Activated CD4-positive, alpha-beta T cell treated with anti-CD3 and anti-CD28 coated beads for 36 hours (primary cell): ENCODE results near the gene SPRYD3. TPM values are rescaled to one million over a fixed set of nuclear protein-coding genes. Genes with fewer than 3 reads are reported as not detected.
"Not testable (repeated sequence)": the region's sequence is repeated elsewhere in the genome, so short reads cannot be mapped to it uniquely, and the experiment has no call there.

Experiments used
- ATAC-seq: fragments of 200-7000 bp; cut with Tn5 transposase; one replicate; pipeline ENCODE4 v1.10.0; 2021; ENCODE audit warnings: mild to moderate bottlenecking, moderate library complexity
- CTCF ChIA-PET: fragments of 350-600 bp; sonication (Branson Sonifier 250); formaldehyde crosslinking; loops from one replicate; lab custom pipeline; 2021; ENCODE audit warnings: antibody characterized with exemption; lab: Charles Lee
- POLR2A ChIA-PET: fragments of 350-600 bp; sonication (Branson Sonifier 250); formaldehyde crosslinking; loops from one replicate; lab custom pipeline; 2021; ENCODE audit warnings: antibody characterized with exemption, inconsistent platforms; lab: Charles Lee
- DNase-seq: peaks from one replicate; pipeline ENCODE4 v3.0.0-alpha.2; 2020
- H3K27ac Mint-ChIP-seq: one replicate; pipeline ENCODE4 v1.8.0; 2021; ENCODE audit warnings: mixed read lengths
- H3K27me3 Mint-ChIP-seq: one replicate; pipeline ENCODE4 v1.8.0; 2021; ENCODE audit warnings: mixed read lengths
- H3K36me3 Mint-ChIP-seq: one replicate; pipeline ENCODE4 v1.8.0; 2021; ENCODE audit warnings: low read depth, mixed read lengths
- H3K4me1 Mint-ChIP-seq: one replicate; pipeline ENCODE4 v1.8.0; 2021; ENCODE audit warnings: mixed read lengths
- H3K4me3 Mint-ChIP-seq: one replicate; pipeline ENCODE4 v1.8.0; 2021; ENCODE audit warnings: mild to moderate bottlenecking, moderate library complexity, mixed read lengths
- H3K9me3 Mint-ChIP-seq: one replicate; pipeline ENCODE4 v1.8.0; 2021; ENCODE audit warnings: low read depth, mixed read lengths
- intact Hi-C, 2 experiments: fragments of 100-400 bp; cut with DNase I in 1 of 2; cut with micrococcal nuclease in 1 of 2; formaldehyde crosslinking; loops; one replicate each; pipeline versions ENCODE4 v1.14.2 to v1.15.1; 2022 to 2024; cut with DNase I, micrococcal nuclease
- total RNA-seq, 2 experiments: library from RNA; stranded (reverse); gene quantifications; one replicate each; pipeline ENCODE4 v1.2.3, GENCODE V29; 2021

Gene SPRYD3
- total RNA-seq, 2 experiments from 2014 or later, result 13.7 to 18.2 TPM

GRCh38 chr12:53100466-53101151, 21.4 kb upstream of the SPRYD3 start:
- intact Hi-C loops, result no loop called here
- CTCF ChIA-PET, result interaction anchor here (0.7 to 7.5 kb wide), 7 partner anchors 14 to 221 kb away, joined by 3 to 277 read pairs (median 6); partner anchors contain the start of gene SPRYD3
- Mint-ChIP-seq H3K27me3 (peaks cover 12% of the 10 kb centered on the region), H3K36me3 (no peaks in the 10 kb centered on the region), H3K9me3 (no peaks in the 10 kb centered on the region), H3K27ac (no peak overlapping the region), H3K4me3 (no peak overlapping the region), H3K4me1 (peaks cover 43% of the 10 kb centered on the region)
- POLR2A ChIA-PET, result no interaction called here
- ATAC-seq, result no peak
- no peak for DNase-seq

- H3K4me1 Mint-ChIP-seq, result peaks cover 43% of the 10 kb centered on the region
- H3K36me3 Mint-ChIP-seq, result no peaks in the 10 kb centered on the region
- intact Hi-C loops, result loop anchor here (1.0 kb wide), 5 partner anchors 33 to 214 kb away; partner anchors contain the start of gene EIF4B (in 1 of the 2)
- H3K27me3 Mint-ChIP-seq, result peaks cover 12% of the 10 kb centered on the region
- CTCF ChIA-PET, result interaction anchor here (0.6 to 7.5 kb wide), 24 partner anchors 8 to 329 kb away, joined by 3 to 277 read pairs (median 3); partner anchors contain the start of genes AAAS and SPRYD3
- DNase-seq (peak; percentile 95), ATAC-seq (peak; percentile 59)
- H3K27ac Mint-ChIP-seq, result peak overlapping the region; percentile 89
- H3K9me3 Mint-ChIP-seq, result no peaks in the 10 kb centered on the region
- POLR2A ChIA-PET, result interaction anchor here (1.1 to 2.8 kb wide), 2 partner anchors 19 to 33 kb away, joined by 3 to 13 read pairs; partner anchors contain the start of gene SPRYD3
- H3K4me3 Mint-ChIP-seq, result peak overlapping the region; percentile 72
These were observed 20.1 kb upstream of the SPRYD3 start for GRCh38 chr12:53099071-53099882.

GRCh38 chr12:53098354-53098981, 19.3 kb upstream of the SPRYD3 start:
- peaks cover 37% of the 10 kb centered on the region for H3K4me1 Mint-ChIP-seq
- peak overlapping the region; percentile 89 for H3K27ac Mint-ChIP-seq
- intact Hi-C loops, result loop anchor here (1.0 kb wide), 1 partner anchor 19 kb away; the partner anchor contains the start of gene SPRYD3 (in 2 of the 2)
- peak; percentile 37 for ATAC-seq
- no peaks in the 10 kb centered on the region for H3K9me3 Mint-ChIP-seq
- ChIA-PET POLR2A (interaction anchor here (1.1 to 2.8 kb wide), 2 partner anchors 19 to 33 kb away, joined by 3 to 13 read pairs; partner anchors contain the start of gene SPRYD3), CTCF (interaction anchor here (0.6 to 7.5 kb wide), 23 partner anchors 9 to 330 kb away, joined by 3 to 277 read pairs (median 4); partner anchors contain the start of genes AAAS and SPRYD3)
- H3K36me3 Mint-ChIP-seq, result no peaks in the 10 kb centered on the region
- H3K4me3 Mint-ChIP-seq, result peak overlapping the region; percentile 72
- peaks cover 12% of the 10 kb centered on the region for H3K27me3 Mint-ChIP-seq
- peak; percentile 72 for DNase-seq

GRCh38 chr12:53097564-53098353, 18.6 kb upstream of the SPRYD3 start, which contains the start of gene IGFBP6:
Gene IGFBP6, plus strand, starts transcription at chr12:53097667. Its CDS starts 51 bp downstream, at chr12:53097718.
- DNase-seq (peak; percentile 79), ATAC-seq (peak; percentile 51)
- Mint-ChIP-seq H3K9me3 (no peaks in the 10 kb centered on the region), H3K36me3 (no peaks in the 10 kb centered on the region), H3K27ac (peak within 1 kb of the TSS; percentile 89), H3K4me1 (peaks cover 30% of the 10 kb centered on the region), H3K27me3 (peaks cover 12% of the 10 kb centered on the region), H3K4me3 (peak within 1 kb of the TSS; percentile 72)
- intact Hi-C loops, result loop anchor here (1.0 kb wide), 1 partner anchor 18 kb away; the partner anchor contains the start of gene SPRYD3 (in 2 of the 2)
- ChIA-PET POLR2A (interaction anchor here (2.8 kb wide), 1 partner anchor 18 kb away, joined by 13 read pairs; the partner anchor contains the start of gene SPRYD3), CTCF (interaction anchor here (1.0 to 7.5 kb wide), 9 partner anchors 13 to 819 kb away, joined by 3 to 277 read pairs (median 5); partner anchors contain the start of gene SPRYD3)

GRCh38 chr12:53097207-53097563, 18.0 kb upstream of the SPRYD3 start:
- H3K4me3 Mint-ChIP-seq, result peak overlapping the region; percentile 72
- CTCF ChIA-PET, result interaction anchor here (1.0 to 7.5 kb wide), 6 partner anchors 12 to 818 kb away, joined by 3 to 277 read pairs (median 16); partner anchors contain the start of gene SPRYD3
- H3K4me1 Mint-ChIP-seq, result peaks cover 25% of the 10 kb centered on the region
- H3K27me3 Mint-ChIP-seq, result peaks cover 12% of the 10 kb centered on the region
- ATAC-seq (no peak), DNase-seq (no peak)
- POLR2A ChIA-PET, result interaction anchor here (2.8 kb wide), 1 partner anchor 17 kb away, joined by 13 read pairs; the partner anchor contains the start of gene SPRYD3
- H3K27ac Mint-ChIP-seq, result peak overlapping the region; percentile 45
- H3K36me3 Mint-ChIP-seq, result no peaks in the 10 kb centered on the region
- no peaks in the 10 kb centered on the region for H3K9me3 Mint-ChIP-seq
- intact Hi-C loops, result no loop called here

- DNase-seq (no peak), ATAC-seq (no peak)
- Mint-ChIP-seq H3K27ac (no peak overlapping the region), H3K27me3 (peaks cover 14% of the 10 kb centered on the region), H3K4me1 (peaks cover 23% of the 10 kb centered on the region), H3K9me3 (no peaks in the 10 kb centered on the region), H3K4me3 (peak overlapping the region; percentile 72), H3K36me3 (no peaks in the 10 kb centered on the region)
- ChIA-PET POLR2A (no interaction called here), CTCF (interaction anchor here (1.8 to 7.5 kb wide), 4 partner anchors 19 to 43 kb away, joined by 11 to 277 read pairs (median 35); partner anchors contain the start of gene SPRYD3)
- intact Hi-C loops, result no loop called here
These were observed 17.6 kb upstream of the SPRYD3 start for GRCh38 chr12:53096759-53097158.

- ATAC-seq, result no peak
- Mint-ChIP-seq H3K27ac (no peak overlapping the region), H3K4me1 (peaks cover 22% of the 10 kb centered on the region), H3K4me3 (no peak overlapping the region), H3K36me3 (no peaks in the 10 kb centered on the region), H3K9me3 (no peaks in the 10 kb centered on the region), H3K27me3 (peaks cover 14% of the 10 kb centered on the region)
- ChIA-PET CTCF (interaction anchor here (0.5 to 3.4 kb wide), 5 partner anchors 9 to 249 kb away, joined by 3 to 11 read pairs (median 3); partner anchors contain the start of gene SPRYD3), POLR2A (no interaction called here)
- no peak for DNase-seq
- intact Hi-C loops, result no loop called here
These were observed 17.0 kb upstream of the SPRYD3 start for GRCh38 chr12:53096089-53096741.

- Mint-ChIP-seq H3K27me3 (peaks cover 14% of the 10 kb centered on the region), H3K4me1 (peaks cover 22% of the 10 kb centered on the region)
- POLR2A ChIA-PET, H3K4me3 Mint-ChIP-seq, intact Hi-C loops, H3K36me3 Mint-ChIP-seq, H3K27ac Mint-ChIP-seq, DNase-seq, H3K9me3 Mint-ChIP-seq, ATAC-seq: not testable (repeated sequence)
- CTCF ChIA-PET, result interaction anchor here (0.5 to 3.4 kb wide), 5 partner anchors 9 to 250 kb away, joined by 3 to 11 read pairs (median 3); partner anchors contain the start of gene SPRYD3
These were observed 16.4 kb upstream of the SPRYD3 start for GRCh38 chr12:53095596-53095895.

- H3K36me3 Mint-ChIP-seq, ATAC-seq, DNase-seq, H3K9me3 Mint-ChIP-seq, H3K4me3 Mint-ChIP-seq, POLR2A ChIA-PET, H3K27ac Mint-ChIP-seq, intact Hi-C loops: not testable (repeated sequence)
- peaks cover 22% of the 10 kb centered on the region for H3K4me1 Mint-ChIP-seq
- CTCF ChIA-PET, result interaction anchor here (0.5 to 3.4 kb wide), 5 partner anchors 8 to 251 kb away, joined by 3 to 11 read pairs (median 6); partner anchors contain the start of gene SPRYD3
- peaks cover 14% of the 10 kb centered on the region for H3K27me3 Mint-ChIP-seq
These were observed 15.8 kb upstream of the SPRYD3 start for GRCh38 chr12:53094796-53095595.
